ENCODE data around the gene DDI2.

DNA sequence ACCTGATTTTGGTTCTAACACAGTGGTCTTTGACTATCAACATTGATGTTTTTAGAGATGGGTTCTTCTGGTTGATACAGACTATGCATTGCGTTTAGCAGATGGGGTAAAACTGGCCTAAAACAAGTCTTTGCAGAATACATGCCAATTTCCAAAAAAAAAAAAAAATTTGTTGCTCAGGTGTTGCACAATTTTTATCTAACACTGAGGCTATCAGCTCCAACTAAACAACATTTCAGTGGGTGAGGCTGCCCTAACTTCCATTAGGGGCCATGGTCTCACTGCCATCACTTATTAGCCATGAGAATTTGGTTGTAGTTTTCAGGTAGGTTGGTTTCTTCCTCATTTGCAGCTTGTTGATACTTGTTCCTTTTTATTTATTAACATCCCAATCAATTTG, 46.4 kb upstream of the DDI2 start:
- TF ChIP-seq, protein P1, sequence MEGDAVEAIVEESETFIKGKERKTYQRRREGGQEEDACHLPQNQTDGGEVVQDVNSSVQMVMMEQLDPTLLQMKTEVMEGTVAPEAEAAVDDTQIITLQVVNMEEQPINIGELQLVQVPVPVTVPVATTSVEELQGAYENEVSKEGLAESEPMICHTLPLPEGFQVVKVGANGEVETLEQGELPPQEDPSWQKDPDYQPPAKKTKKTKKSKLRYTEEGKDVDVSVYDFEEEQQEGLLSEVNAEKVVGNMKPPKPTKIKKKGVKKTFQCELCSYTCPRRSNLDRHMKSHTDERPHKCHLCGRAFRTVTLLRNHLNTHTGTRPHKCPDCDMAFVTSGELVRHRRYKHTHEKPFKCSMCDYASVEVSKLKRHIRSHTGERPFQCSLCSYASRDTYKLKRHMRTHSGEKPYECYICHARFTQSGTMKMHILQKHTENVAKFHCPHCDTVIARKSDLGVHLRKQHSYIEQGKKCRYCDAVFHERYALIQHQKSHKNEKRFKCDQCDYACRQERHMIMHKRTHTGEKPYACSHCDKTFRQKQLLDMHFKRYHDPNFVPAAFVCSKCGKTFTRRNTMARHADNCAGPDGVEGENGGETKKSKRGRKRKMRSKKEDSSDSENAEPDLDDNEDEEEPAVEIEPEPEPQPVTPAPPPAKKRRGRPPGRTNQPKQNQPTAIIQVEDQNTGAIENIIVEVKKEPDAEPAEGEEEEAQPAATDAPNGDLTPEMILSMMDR (IDR thresholded peaks at IDR 0.05): no peak
- no peak for TF ChIP-seq POLR2A (IDR thresholded peaks at IDR 0.05)

Measured in uterus (tissue), 2 donors.